IMR-90 (cell line): ENCODE measurements around the gene URB1. TPM values are rescaled to one million over a fixed set of nuclear protein-coding genes. Genes with fewer than 3 reads are reported as not detected.

ENCODE experiments used
- ATAC-seq: fragments of 200-7000 bp; cut with Tn5 transposase; 2 replicates; pipeline ENCODE4 v1.9.1; 2020; ENCODE audit warnings: low read depth, mild to moderate bottlenecking, moderate library complexity
- BruUV-seq: library from RNA; stranded (reverse); fragments of 400-500 nt; replicated peaks from 2 replicates; lab custom pipeline; 2021; lab: Mats Ljungman, UMichigan
- CTCF ChIA-PET: fragments of 300-600 bp; formaldehyde crosslinking; extraction: SDS; loops from one replicate; lab custom pipeline; 2021; ENCODE audit warnings: antibody characterized with exemption; lab: Yijun Ruan, JAX
- POLR2A ChIA-PET: fragments of 300-600 bp; sonication (Branson Sonifier 250); formaldehyde crosslinking; loops from one replicate; lab custom pipeline; 2022; ENCODE audit warnings: antibody characterized with exemption; ENCODE audit not compliant: unreplicated experiment; lab: Charles Lee
- DNase-seq: peaks from one replicate; pipeline ENCODE4 v3.0.0; 2013
- H2AFZ ChIP-seq: replicated peaks from 2 replicates; pipeline ENCODE3; 2013; ENCODE audit warnings: low read length, mild to moderate bottlenecking; ENCODE audit not compliant: poor library complexity
- H2AK5ac ChIP-seq: 2 replicates; pipeline ENCODE4 v1.6.1; 2013; ENCODE audit warnings: low read depth, low read length, inconsistent platforms
- H2AK9ac ChIP-seq: replicated peaks from 2 replicates; pipeline ENCODE3; 2013; ENCODE audit warnings: mild to moderate bottlenecking, low read depth, low read length, moderate library complexity; ENCODE audit not compliant: poor library complexity
- H2BK120ac ChIP-seq: 2 replicates; pipeline ENCODE4 v1.6.1; 2013; ENCODE audit warnings: low read depth, low read length, inconsistent platforms
- H2BK15ac ChIP-seq: 3 replicates; pipeline ENCODE4 v1.6.1; 2013; ENCODE audit warnings: low read depth, low read length, inconsistent platforms
- H2BK20ac ChIP-seq: 2 replicates; pipeline ENCODE4 v1.6.1; 2013; ENCODE audit warnings: low read depth, mild to moderate bottlenecking, inconsistent platforms, low read length, moderate library complexity
- H2BK5ac ChIP-seq: 2 replicates; pipeline ENCODE4 v1.6.1; 2013; ENCODE audit warnings: mild to moderate bottlenecking, low read depth, low read length, inconsistent platforms; ENCODE audit not compliant: poor library complexity, severe bottlenecking
- H3K14ac ChIP-seq: replicated peaks from 2 replicates; pipeline ENCODE4 v1.6.1; 2013; ENCODE audit warnings: low read depth, low read length, inconsistent platforms
- H3K18ac ChIP-seq: 2 replicates; pipeline ENCODE4 v1.6.1; 2013; ENCODE audit warnings: low read depth, low read length, control low read depth
- H3K23ac ChIP-seq: 2 replicates; pipeline ENCODE4 v1.6.1; 2013; ENCODE audit warnings: low read depth, low read length, inconsistent platforms
- H3K27ac ChIP-seq: 2 replicates; pipeline ENCODE4 v1.5.1; 2013; ENCODE audit warnings: mild to moderate bottlenecking, control low read depth, low read length; ENCODE audit not compliant: insufficient read depth
- H3K27me3 ChIP-seq: 2 replicates; pipeline ENCODE4 v1.6.1; 2013; ENCODE audit warnings: low read length; ENCODE audit not compliant: control insufficient read depth, insufficient read depth
- H3K36me3 ChIP-seq: 2 replicates; pipeline ENCODE4 v1.6.1; 2013; ENCODE audit warnings: low read length, mixed read lengths; ENCODE audit not compliant: control insufficient read depth, insufficient read depth
- H3K4ac ChIP-seq: 2 replicates; pipeline ENCODE4 v1.6.1; 2013; ENCODE audit warnings: low read depth, low read length, inconsistent platforms
- H3K4me1 ChIP-seq: 2 replicates; pipeline ENCODE4 v1.6.1; 2013; ENCODE audit warnings: low read length, mixed read lengths; ENCODE audit not compliant: control insufficient read depth, insufficient read depth
- H3K4me2 ChIP-seq: 2 replicates; pipeline ENCODE4 v1.6.1; 2013; ENCODE audit warnings: low read depth, mild to moderate bottlenecking, control low read depth, low read length, moderate library complexity
- H3K4me3 ChIP-seq: 2 replicates; pipeline ENCODE4 v1.5.1; 2013; ENCODE audit warnings: low read depth, mild to moderate bottlenecking, control low read depth, low read length, moderate library complexity; ENCODE audit not compliant: insufficient read depth
- H3K56ac ChIP-seq: 2 replicates; pipeline ENCODE4 v1.6.1; 2013; ENCODE audit warnings: low read length, inconsistent platforms; ENCODE audit not compliant: insufficient read depth; ENCODE audit errors: extremely low read depth
- H3K79me1 ChIP-seq, 2 experiments: 2 replicates each; pipeline ENCODE4 v1.6.1; 2013; ENCODE audit warnings: low read length in 2 of 2, inconsistent platforms in 1 of 2, low read depth in 1 of 2
- H3K9ac ChIP-seq: 2 replicates; pipeline ENCODE4 v1.6.1; 2013; ENCODE audit warnings: low read depth, low read length, control low read depth
- H3K9me1 ChIP-seq: 2 replicates; pipeline ENCODE4 v1.6.1; 2013; ENCODE audit warnings: low read length, inconsistent platforms; ENCODE audit not compliant: insufficient read depth
- H3K9me3 ChIP-seq: 2 replicates; pipeline ENCODE4 v1.6.1; 2013; ENCODE audit warnings: low read length; ENCODE audit not compliant: control insufficient read depth, insufficient read depth
- H4K20me1 ChIP-seq: 2 replicates; pipeline ENCODE4 v1.6.1; 2013; ENCODE audit warnings: low read length, inconsistent platforms; ENCODE audit not compliant: insufficient read depth
- H4K5ac ChIP-seq: 2 replicates; pipeline ENCODE4 v1.6.1; 2013; ENCODE audit warnings: mild to moderate bottlenecking, low read depth, low read length, control low read depth
- H4K8ac ChIP-seq, 2 experiments: 2 replicates each; pipeline ENCODE4 v1.6.1; 2013; ENCODE audit warnings: low read depth in 2 of 2, low read length in 2 of 2, control low read depth in 1 of 2, inconsistent platforms in 1 of 2
- H4K91ac ChIP-seq: 2 replicates; pipeline ENCODE4 v1.6.1; 2013; ENCODE audit warnings: low read depth, low read length, inconsistent platforms; ENCODE audit not compliant: insufficient read depth
- CEBPB ChIP-seq: IDR thresholded peaks from 2 replicates; pipeline ENCODE4 v1.6.1; 2012; ENCODE audit warnings: low read depth, low read length, improper control_type of control experiment
- CHD1 ChIP-seq: IDR thresholded peaks from 2 replicates; pipeline ENCODE4 v1.6.1; 2012; ENCODE audit warnings: low read depth, low read length, improper control_type of control experiment
- MXI1 ChIP-seq: IDR thresholded peaks from 2 replicates; pipeline ENCODE4 v1.6.1; 2012; ENCODE audit warnings: low read depth, mild to moderate bottlenecking, low read length, moderate library complexity, borderline replicate concordance
- NFE2L2 ChIP-seq: fragments of 150-350 bp; IDR thresholded peaks from 2 replicates; pipeline ENCODE4 v1.6.1; 2016; ENCODE audit warnings: low read depth, mild to moderate bottlenecking, low read length
- POLR2A ChIP-seq: IDR thresholded peaks from 2 replicates; pipeline ENCODE4 v1.6.1; 2012; ENCODE audit warnings: mild to moderate bottlenecking, low read depth, low read length
- RAD21 ChIP-seq: IDR thresholded peaks from 2 replicates; pipeline ENCODE4 v1.6.1; 2012; ENCODE audit warnings: low read length, improper control_type of control experiment
- RCOR1 ChIP-seq: IDR thresholded peaks from 2 replicates; pipeline ENCODE4 v1.6.1; 2012; ENCODE audit warnings: mild to moderate bottlenecking, low read length, improper control_type of control experiment; ENCODE audit not compliant: insufficient replicate concordance
- RFX5 ChIP-seq: IDR thresholded peaks from 2 replicates; pipeline ENCODE4 v1.8.0; 2012; ENCODE audit warnings: low read depth, mild to moderate bottlenecking, low read length, moderate library complexity
- WGBS, 2 experiments: methylation state at CpG; one replicate each; pipeline versions ENCODE4 v1.1.5 to v1.1.7; 2013; ENCODE audit warnings: missing lambda C conversion rate in 2 of 2; ENCODE audit not compliant: insufficient read length in 1 of 2; ENCODE audit errors: extremely low coverage in 2 of 2; 5-methylcytosine and 5-hydroxymethylcytosine counted together
- dilution Hi-C: fragments of 300-500 bp; cut with HindIII; formaldehyde crosslinking; loops from one replicate; pipeline ENCODE4 v1.14.3; 2018; ENCODE audit warnings: low sequenced_read_pairs; ENCODE audit not compliant: unreplicated experiment
- in situ Hi-C: fragments of 300-500 bp; cut with MboI; formaldehyde crosslinking; loops from 3 replicates; pipeline ENCODE4 v1.14.3; 2019; ENCODE audit warnings: low sequenced_read_pairs, inconsistent platforms, mixed read lengths
- intact Hi-C: fragments of 100-400 bp; cut with micrococcal nuclease; formaldehyde crosslinking; loops from 2 replicates; pipeline ENCODE4 v1.10.0; 2022
- polyA plus RNA-seq, 3 experiments: library from polyadenylated mRNA; depleted of rRNA; stranded (reverse); fragments of >200 nt; gene quantifications; 2 replicates each; pipeline ENCODE4 v1.2.3, GENCODE V29; 2012; ENCODE audit warnings: low replicate concordance in 1 of 3
- total RNA-seq: library from RNA; depleted of rRNA; stranded (reverse); fragments of >200 nt; gene quantifications from 2 replicates; pipeline ENCODE4 v1.2.3, GENCODE V29; 2012
- TF ChIP-seq, protein P1 (sequence below): fragments of 150-350 bp; IDR thresholded peaks from 2 replicates; pipeline ENCODE4 v1.6.1; 2016; ENCODE audit warnings: low read depth, mild to moderate bottlenecking, low read length, moderate library complexity, borderline replicate concordance

The URB1 gene
- total and polyA plus RNA-seq, 2 of the 4 experiments (the other 2 are of a cell fraction): 9.2 to 12.7 TPM

- Histone ChIP-seq H3K4ac (no peak overlapping the region), H4K5ac (no peak overlapping the region), H2BK15ac (no peak overlapping the region), H2AK9ac (no peak overlapping the region), H3K4me1 (no peaks in the 10 kb centered on the region), H3K27me3 (no peaks in the 10 kb centered on the region), H3K56ac (no peak overlapping the region), H3K36me3 (peaks cover 73% of the 10 kb centered on the region), H3K79me1 (peaks cover 9% of the 10 kb centered on the region in 2 experiments; a peak in 2 of 4 replicates), H3K4me2 (no peak overlapping the region), H3K14ac (no peak overlapping the region), H3K9ac (no peak overlapping the region), H2BK5ac (no peak overlapping the region), H3K4me3 (no peak overlapping the region), H2AK5ac (no peak overlapping the region), H3K23ac (no peak overlapping the region), H4K91ac (no peak overlapping the region), H3K9me1 (no peaks in the 10 kb centered on the region), H2AFZ (no peak overlapping the region), H2BK20ac (no peak overlapping the region), H3K27ac (no peak overlapping the region), H3K18ac (no peak overlapping the region), H4K20me1 (no peaks in the 10 kb centered on the region), H2BK120ac (no peak overlapping the region), H4K8ac (no peak overlapping the region), H3K9me3 (no peaks in the 10 kb centered on the region)
- ChIA-PET POLR2A (no interaction called here), CTCF (no interaction called here)
- intact Hi-C loops: no loop called here
- ATAC-seq (no peak), DNase-seq (no peak)
- dilution Hi-C loops: no loop called here
- WGBS, 2 experiments: 98% methylated on average over 8 of the region's 8 CpGs; no CpG with 5 or more reads in 1 of the 2 experiments
- no TSS peak for BruUV-seq
- TF ChIP-seq, protein P1, sequence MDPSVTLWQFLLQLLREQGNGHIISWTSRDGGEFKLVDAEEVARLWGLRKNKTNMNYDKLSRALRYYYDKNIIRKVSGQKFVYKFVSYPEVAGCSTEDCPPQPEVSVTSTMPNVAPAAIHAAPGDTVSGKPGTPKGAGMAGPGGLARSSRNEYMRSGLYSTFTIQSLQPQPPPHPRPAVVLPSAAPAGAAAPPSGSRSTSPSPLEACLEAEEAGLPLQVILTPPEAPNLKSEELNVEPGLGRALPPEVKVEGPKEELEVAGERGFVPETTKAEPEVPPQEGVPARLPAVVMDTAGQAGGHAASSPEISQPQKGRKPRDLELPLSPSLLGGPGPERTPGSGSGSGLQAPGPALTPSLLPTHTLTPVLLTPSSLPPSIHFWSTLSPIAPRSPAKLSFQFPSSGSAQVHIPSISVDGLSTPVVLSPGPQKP: no peak
- TF ChIP-seq RCOR1 (no peak), POLR2A (no peak), NFE2L2 (no peak), RAD21 (no peak), CHD1 (no peak), RFX5 (no peak), MXI1 (no peak), CEBPB (no peak)
- in situ Hi-C loops: no loop called here
These were observed 39.7 kb downstream of the URB1 start for GRCh38 chr21:32353002-32353711.
